HG03135 (cell line): ENCODE data around the gene C1GALT1C1.
"Not testable (repeated sequence)": the region's sequence is repeated elsewhere in the genome, so short reads cannot be mapped to it uniquely, and the experiment has no call there.

Experiments
- ATAC-seq: cut with Tn5 transposase; IDR thresholded peaks from one replicate; pipeline ENCODE4 v1.9.1; 2021; ENCODE audit warnings: mild to moderate bottlenecking, moderate library complexity; ENCODE audit not compliant: unreplicated experiment

C1GALT1C1 gene

DNA sequence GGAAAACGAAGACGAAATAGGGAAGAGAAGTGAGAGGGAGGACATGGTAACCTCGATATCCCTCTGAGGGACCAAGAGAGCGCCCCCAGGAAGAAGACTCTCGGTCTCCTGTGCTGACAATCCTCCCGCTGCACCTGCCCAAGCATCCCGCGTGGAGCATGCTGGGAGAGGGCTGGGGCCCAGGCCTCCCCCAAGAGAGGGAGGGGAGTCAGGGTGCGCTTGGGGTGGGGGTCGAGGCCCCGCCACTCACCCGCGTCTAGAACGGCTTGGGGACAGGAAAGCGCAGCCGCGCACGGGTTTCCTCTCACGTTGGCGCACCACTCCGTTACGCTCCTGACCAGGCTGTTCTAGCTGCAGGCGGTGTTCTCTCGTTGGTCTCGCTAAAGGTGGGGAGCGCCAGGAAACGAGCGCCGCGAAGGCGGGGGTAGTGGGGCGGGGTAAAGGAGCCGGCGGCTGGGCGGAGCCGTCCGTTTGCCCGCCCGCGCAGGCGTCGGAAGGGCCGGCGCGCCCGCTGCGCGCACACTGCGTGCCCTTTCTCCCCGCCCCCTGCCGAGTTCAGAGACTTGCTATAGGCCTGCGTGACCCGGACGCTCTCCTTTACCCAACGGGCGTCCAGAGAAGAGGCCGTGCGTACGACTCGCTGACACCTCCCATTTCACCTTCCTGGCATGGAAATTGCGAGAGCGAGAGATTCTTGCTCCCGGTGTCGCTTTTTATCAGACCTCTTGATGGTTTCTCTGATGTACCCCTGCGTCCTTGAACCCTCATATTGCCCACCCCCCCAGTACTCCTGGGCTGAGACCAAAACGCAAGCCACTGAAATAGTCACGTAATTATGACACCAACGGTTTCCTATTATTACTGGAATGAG is at the start of gene C1GALT1C1:
Gene C1GALT1C1 (minus strand): TSS at position 388 of the 871 bp plus-strand sequence. CDS start 2,888 bp downstream, outside the sequence.
- peak; percentile 96 for ATAC-seq

DNA sequence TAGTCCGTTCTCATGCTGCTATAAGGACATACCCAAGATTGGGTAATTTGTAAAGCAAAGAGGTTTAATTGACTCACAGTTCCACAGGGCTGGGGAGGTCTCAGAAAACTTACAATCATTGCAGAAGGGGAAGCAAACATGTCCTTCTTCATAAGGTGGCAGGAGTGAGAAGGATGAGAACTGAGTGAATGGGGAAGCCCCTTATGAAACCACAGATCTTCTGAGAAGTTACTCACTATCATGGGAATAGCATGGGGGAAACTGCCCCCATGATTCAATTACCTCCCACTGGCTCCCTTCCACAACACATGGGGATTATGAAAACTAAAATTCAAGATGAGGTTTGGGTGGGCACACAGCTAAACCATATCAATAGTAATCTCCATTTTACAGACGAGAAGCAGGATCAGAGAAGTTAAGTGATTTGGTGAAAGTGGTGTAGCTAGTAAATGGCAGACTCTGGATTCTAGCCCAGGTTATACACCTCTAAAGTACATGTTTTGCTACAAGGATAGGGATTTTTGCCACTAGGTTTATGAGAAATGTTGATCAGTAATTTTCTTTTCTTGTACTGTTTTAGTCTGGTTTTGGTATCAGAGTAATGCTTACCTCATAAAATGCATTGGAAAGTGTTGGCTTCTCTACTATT is 47.3 kb upstream of the C1GALT1C1 start:
- no peak for ATAC-seq

GRCh38 chrX:120672841-120673530 is 43.1 kb upstream of the C1GALT1C1 start:
- ATAC-seq, result no peak

DNA sequence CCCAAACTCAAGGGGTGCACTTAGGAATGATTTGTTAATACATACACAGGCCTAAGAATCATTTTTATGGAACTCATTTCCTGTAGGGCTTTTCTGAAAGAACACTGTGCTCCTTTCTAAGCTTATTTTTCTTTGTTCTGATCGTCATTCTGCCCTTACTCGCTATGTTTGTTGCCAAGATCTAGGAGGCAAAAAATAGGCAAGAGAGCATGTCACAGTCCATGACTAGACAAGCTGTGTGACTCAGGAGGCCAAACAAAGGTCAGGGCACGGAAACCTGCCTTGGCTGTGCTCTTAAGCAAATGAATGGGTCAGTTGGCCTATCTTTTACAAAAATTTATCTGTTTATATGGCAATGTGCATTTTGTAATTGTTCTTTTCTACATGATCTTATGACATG is 42.5 kb upstream of the C1GALT1C1 start:
- ATAC-seq, result no peak

- no peak for ATAC-seq
Measured at GRCh38 chrX:120671963-120672362, 42.1 kb upstream of the C1GALT1C1 start.

GRCh38 chrX:120668357-120668756 is 38.5 kb upstream of the C1GALT1C1 start:
- ATAC-seq, result no peak

DNA sequence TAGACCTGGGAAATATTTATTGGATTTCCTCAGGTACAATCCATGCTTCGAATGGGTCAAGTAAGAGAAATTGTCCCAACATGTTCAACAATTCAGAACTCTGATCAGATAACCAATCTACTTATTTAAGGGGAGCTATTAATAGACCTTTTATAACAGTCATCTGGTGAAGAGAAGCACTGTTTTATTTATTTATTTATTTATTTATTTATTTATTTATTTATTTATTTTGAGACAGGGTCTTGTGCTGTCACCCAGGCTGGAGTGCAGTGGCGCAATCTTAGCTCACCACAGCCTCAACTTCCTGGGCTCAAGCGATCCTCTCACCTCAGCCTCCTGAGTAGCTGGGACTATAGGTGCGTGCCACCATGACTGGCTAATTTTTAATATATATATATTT is 34.7 kb upstream of the C1GALT1C1 start:
- ATAC-seq, result not testable (repeated sequence)

DNA sequence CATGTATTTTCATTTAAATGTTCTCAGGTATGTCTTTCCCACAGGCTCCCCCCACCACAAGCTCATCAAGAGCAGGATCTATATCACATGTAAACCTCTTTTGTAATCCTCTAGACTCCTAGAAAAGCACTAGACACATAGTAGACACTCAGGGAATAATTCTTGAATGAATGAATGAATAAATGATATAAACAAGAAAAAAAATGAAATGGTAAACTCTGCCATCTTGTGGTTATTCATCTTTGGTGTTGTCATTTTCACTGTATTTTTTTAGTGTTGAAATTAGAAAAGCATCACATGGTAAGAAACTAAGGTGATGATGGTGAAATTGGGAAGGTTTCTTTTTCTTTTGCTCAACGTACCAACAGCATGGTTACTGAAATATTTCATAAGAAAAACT is 34.2 kb upstream of the C1GALT1C1 start:
- ATAC-seq, result no peak

- no peak for ATAC-seq
Measured at GRCh38 chrX:120662662-120663061, 32.8 kb upstream of the C1GALT1C1 start.

- no peak for ATAC-seq
Measured at GRCh38 chrX:120660637-120661036, 30.8 kb upstream of the C1GALT1C1 start.

- no peak for ATAC-seq
Measured at GRCh38 chrX:120653000-120653399, 23.1 kb upstream of the C1GALT1C1 start.

GRCh38 chrX:120652256-120652655 is 22.4 kb upstream of the C1GALT1C1 start:
- ATAC-seq, result not testable (repeated sequence)

DNA sequence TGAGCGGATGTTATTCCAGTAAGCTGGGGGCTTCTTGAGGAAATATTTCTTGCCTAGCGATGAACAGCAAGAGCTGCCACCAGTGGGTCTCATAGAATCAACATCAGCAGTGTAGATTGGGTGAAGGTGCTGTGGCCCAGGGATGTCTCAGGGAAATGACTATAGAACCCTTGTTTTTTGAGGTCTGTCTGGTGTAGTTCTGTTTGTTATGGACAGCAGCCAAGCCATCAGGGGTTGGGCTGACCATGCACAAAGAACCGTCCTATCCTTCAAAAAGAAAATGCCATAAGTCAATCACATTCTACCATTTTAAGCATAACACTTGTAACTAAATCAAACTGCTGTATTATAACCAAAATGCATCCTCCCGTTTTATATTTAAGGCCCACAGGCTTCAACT is 17.3 kb upstream of the C1GALT1C1 start:
- ATAC-seq, result no peak

- ATAC-seq, result no peak
Measured at GRCh38 chrX:120642871-120643270, 13.0 kb upstream of the C1GALT1C1 start.

DNA sequence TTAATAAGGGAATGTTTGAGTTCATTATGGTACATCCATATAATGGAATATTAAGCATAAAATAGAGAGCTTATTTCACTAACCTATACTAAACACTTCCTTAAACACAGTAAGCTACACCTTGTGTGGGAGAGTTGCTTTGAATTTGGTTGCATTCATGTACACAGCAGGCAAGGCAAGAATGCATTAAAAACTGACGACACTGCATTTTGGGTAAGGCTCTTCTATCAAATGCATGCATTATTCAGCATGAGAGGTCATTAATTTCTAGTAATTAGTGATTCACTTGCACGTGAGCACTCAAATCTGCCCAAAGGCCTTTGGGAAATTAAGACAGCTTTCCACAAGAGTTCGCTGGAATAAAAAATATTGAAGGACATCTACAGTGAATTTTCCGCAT is 8.8 kb upstream of the C1GALT1C1 start:
- ATAC-seq, result no peak

DNA sequence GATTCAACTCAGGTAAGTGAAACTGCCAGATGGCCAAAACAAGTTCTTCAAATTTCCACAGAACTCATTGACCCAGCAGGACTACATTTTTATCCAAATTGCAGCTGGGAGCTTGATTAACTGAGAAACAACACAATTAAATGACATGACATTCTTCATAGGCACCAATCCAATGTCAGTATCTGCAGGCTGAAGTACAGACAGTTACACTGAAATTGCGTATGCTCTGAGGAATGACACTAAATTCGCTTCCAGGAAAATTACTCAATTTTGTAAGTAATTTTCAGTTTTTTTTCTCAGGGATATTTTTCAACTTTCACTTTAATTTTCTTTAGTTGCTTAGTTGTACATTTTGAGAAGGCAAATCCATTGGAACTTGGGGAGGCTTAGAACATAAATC is 4.5 kb downstream of the C1GALT1C1 start:
- no peak for ATAC-seq

GRCh38 chrX:120617996-120618630 is 11.7 kb downstream of the C1GALT1C1 start:
- no peak for ATAC-seq

DNA sequence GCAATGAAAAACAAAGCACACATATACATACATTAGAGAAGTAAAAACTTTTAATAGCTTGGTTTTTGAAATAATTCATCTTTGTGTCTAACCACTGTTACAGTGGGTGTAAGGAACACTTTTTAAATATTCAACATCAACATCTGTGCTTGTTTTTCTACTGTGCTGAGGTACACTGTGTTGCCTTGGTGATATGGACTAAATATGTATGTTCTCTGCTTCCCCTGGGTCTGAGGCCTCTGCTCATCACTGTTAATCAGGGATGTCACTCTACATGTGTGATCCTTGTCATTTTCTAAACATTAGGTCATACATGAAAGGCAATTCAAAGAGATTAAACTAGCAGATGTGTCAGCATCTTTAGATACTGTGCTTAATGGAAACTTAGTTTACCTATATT is 15.0 kb downstream of the C1GALT1C1 start:
- no peak for ATAC-seq

- no peak for ATAC-seq
Measured at GRCh38 chrX:120612086-120612485, 17.8 kb downstream of the C1GALT1C1 start.

- peak; percentile 51 for ATAC-seq
Measured at GRCh38 chrX:120604361-120604782, 25.5 kb downstream of the C1GALT1C1 start.

DNA sequence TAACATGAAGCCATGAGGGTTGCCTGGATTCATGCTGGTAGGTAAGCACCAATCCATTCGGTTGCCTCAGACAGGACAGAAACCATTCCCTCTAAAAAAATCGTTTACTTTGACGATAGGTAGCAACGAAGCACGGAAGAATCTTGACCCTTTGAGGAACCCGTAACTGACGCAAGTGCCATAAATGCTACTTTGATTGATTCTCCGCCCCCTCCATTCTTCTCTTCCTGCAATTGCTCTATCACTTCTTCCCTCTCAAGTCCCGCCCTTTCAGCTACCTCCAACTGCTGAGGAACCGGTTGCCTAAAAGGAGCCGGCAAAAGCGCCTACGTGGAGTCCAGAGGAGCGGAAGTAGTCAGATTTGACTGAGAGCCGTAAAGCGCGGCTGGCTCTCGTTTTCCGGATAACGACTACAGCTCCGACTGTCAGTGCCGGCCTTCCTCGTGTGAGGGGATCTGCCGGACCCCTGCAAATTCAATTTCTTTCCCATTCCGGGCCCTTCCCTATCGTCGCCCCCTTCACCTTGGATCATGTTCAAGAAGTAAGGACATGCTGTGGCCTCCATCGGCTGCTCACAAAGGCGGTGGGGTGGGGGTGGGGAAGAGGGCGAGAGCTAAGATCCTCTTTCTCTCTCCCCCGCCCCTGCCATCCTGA is 26.0 kb downstream of the C1GALT1C1 start, which contains the start of gene MCTS1:
Gene MCTS1 (plus strand): TSS at position 395 of the 654 bp plus-strand sequence. CDS start 136 bp downstream, at position 531.
- peak; percentile 86 for ATAC-seq
